GM12874 (cell line): ENCODE results near the gene KAZN.

Experiments used
- CTCF ChIP-seq: IDR thresholded peaks from 2 replicates; pipeline ENCODE4 v1.5.1; 2011; ENCODE audit warnings: low read depth, mild to moderate bottlenecking, control low read depth, low read length, moderate library complexity; ENCODE audit not compliant: insufficient read depth

The KAZN gene

GRCh38 chr1:14939527-14940284 lies 341.2 kb downstream of the KAZN start:
- TF ChIP-seq CTCF: no peak

GRCh38 chr1:14940285-14940870 lies 341.9 kb downstream of the KAZN start:
- no peak for TF ChIP-seq CTCF

- TF ChIP-seq CTCF: no peak
Measured at GRCh38 chr1:14941864-14942263, 343.4 kb downstream of the KAZN start.

GRCh38 chr1:14944471-14944985 lies 346.0 kb downstream of the KAZN start:
- TF ChIP-seq CTCF: no peak

- no peak for TF ChIP-seq CTCF
Measured at GRCh38 chr1:14945132-14946010, 346.9 kb downstream of the KAZN start.

- TF ChIP-seq CTCF: no peak
Measured at GRCh38 chr1:14946011-14946359, 347.5 kb downstream of the KAZN start.

- TF ChIP-seq CTCF: no peak
Measured at GRCh38 chr1:14946684-14947238, 348.3 kb downstream of the KAZN start.
